ENCODE data around the gene CREBL2.
"Not testable (repeated sequence)": the region's sequence is repeated elsewhere in the genome, so short reads cannot be mapped to it uniquely, and the experiment has no call there.

Gene CREBL2

DNA sequence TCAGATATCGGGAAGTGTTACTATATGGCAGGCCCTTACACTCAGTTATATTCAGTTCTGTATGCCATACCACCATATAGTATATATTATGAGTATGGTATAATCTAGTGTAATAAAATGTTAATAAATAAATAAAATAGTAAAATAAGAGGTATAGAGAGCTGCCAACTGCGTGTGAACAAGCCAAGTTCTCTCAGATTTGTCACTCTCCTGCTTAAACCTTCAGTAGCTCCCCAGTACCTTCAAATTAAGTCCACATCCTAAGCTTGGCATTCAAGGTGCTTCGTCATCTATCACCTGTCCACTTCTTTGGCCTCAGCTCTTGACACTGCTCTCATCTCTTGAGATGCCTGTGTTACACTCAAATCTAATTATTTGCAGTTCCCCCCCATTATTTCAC lies 12.8 kb upstream of the CREBL2 start:
- no peak for DNase-seq (ENCODE audit: low read depth)

DNA sequence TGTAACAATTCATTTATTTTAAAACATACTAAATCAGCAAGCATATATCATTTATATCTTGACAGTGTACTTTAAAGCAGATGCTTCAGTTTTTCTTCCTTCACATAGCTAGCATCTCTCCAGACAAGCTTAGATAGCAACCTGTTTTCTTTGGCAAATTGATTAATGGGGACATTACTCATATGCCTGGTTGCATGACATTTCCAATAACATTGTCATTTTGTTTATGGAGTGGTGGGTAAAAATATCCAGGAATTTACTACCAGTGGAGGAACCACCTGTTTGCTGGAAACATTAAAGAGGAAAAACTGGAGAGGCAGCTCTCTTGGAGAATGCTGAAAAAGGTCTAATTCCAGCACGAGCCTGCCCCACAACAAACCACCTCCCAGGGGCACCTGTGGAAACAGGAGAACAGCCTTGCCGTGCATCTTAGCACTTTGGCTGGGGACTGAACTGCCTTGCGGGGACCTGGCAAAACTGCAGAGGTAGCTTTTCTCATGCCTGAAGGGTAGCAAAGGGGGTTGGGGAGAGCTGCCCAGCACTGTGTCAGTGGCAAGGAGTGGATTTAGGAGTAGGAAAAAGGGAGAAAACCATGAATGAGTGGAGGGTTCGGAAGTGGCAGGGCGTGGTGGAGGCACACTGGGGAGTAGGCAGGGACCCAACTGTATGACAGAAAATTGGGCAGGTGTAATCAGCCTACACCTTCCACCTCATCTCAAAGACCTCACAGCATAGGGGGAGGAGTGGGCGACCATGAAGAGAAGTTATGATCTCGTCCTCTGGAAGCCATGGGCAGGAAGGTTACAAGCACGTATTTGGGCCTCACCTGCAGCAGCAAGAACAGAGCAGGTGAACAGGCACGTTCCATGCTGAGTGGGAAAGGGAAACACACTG lies 11.7 kb upstream of the CREBL2 start:
- DNase-seq (ENCODE audit: low read depth) = no peak

DNA sequence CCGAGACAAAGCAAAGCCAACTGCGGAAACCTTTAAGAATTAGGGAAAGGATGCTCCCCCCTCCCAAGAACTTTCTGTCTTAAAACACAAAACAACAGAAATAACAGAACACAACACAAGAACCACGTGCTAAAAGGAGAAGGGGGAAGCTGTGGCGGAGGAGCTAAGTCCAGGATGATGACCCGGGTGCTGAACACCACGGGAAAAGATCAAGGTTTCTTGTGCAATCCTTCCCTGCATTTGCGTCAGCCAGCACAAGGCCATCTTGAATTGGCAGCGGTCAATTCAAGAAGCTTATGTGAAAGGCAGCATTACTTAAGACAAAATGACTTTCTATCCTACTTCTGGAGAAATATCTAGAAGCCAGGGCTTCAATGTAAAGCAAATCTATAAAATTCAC lies 11.0 kb upstream of the CREBL2 start:
- no peak for DNase-seq (ENCODE audit: low read depth)

DNA sequence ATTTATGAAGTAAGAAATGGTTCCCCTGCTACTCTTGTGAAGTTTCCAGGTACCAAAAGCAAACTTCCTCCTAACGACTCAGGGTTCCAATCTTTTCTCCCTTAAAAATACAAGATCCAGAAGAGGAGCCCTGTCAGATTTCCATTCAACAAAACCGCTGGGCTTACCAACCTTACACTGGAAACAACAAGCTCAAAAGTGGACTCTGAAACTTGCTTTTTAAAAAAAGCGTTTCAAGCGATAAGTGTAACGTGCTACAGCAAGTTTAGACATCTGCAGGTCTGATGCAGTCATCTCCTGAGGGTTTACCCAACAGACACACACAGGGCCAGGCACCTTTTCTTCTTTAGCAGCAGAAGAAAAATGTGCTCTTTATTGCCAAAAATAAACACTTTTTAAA lies 6.9 kb upstream of the CREBL2 start:
- DNase-seq (ENCODE audit: low read depth) = no peak

DNA sequence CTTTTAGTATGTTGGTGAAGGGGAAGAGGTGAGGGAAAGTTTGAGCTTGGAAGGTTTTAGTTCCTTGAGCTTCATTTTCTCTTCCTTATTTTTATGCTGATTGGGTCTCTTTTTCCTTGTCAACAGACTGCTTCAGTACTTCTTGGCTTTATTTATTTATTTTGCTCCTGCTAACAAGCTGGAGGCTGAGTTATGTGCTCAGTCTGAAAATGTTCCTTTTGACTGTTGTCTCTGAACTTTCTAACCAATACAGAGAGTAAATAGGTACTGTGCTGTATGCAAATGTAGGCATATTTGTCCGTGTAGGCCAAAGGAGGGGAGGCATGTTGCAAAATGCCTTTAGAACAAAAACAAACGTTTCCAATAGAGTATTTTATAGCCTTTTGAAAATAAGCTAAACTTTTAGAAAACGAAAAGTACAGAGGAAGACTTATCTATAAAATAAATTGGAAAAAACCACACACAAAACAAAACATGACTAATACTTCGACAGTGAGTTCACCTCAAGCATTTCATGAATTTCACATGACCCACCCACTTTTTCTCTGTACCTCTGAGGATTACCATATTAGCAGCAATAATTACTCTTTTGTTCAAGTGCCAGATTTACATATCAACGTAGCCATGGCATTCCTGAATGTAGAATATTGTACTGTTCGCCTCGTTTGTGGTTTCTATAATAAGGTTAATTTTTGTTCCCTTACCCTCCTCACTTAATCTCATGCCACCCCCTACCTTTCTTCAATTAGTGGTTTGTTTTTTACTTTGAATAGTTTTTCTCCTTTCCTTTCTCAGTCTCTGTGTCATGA lies 4.7 kb upstream of the CREBL2 start:
- no peak for DNase-seq (ENCODE audit: low read depth)

DNA sequence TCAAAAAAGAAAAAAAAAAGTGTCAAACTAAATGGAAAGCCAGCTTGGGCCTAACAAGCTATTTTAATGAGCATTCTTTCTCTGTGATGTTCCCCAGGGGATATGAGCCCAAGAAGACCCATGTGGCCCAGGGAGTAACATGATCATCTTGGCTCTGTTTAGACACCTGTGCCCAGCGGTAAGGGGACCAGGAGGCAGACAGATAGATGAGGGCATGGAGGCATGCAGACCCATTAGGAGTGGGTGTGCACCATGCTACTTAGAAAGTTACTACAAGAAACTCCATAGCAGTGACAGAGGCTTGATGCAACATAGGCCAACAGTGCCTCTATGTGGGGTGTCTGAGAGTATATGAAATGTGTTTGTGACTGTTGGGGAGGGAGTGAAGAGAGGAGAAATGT lies 3.1 kb upstream of the CREBL2 start:
- no peak for DNase-seq (ENCODE audit: low read depth)

DNA sequence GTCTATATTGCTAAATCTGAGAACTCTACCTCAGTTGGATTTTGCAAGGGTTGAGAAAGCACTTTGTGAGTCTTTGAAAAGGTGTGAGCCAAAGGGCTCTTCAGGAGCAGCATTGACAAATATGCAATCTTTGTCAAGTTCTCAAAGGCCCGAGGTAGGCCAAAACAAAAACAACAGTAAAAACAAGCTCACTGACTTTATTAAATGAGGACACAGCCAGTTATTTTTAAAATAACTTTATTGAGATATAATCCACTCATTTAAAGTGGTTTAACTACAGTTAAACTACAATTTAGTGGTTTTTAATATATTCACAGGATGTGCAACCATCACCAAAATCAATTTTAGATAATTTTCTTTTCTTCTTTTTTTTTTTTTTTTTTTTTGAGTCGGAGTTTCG lies 2.0 kb upstream of the CREBL2 start:
- DNase-seq (ENCODE audit: low read depth) = no peak

DNA sequence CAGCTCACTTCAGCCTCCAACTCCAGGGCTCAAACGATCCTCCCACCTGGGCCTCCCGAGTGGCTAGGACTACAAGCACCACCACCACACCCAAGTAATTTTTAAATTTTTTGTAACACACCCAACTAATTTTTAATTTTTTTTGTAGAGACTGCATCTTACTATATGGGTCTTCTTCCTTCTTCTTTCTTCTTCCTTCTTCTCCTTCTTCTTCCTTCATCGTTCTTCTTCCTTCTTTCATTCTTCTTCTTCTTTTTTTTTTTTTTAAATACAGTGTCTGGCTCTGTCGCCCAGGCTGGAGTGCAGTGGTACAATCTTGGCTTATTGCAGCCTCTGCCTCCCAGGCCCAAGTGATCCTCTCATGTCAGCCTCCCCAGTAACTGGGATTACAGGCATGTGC lies 965 bp upstream of the CREBL2 start:
- DNase-seq (ENCODE audit: low read depth) = no peak

DNA sequence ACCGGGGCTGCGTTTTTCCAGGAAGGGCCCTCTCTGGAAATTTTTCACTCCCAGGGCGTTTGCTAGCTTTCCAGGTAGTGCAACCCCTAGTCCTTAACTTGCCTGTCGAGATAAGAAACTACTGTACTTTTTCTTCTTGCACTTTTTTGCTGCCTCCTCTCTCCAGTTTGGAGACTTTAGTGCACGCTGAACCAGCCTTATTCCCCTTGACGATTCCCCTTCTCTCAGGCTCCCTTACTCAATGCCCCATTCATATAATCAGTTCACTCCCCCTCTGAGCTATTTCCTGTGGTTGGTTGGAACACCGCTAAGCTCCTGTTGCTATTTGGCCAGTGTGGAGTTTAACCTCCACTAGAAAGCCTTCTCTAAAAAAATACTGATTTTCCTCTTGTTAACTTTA lies 682 bp downstream of the CREBL2 start:
- DNase-seq (ENCODE audit: low read depth) = no peak

DNA sequence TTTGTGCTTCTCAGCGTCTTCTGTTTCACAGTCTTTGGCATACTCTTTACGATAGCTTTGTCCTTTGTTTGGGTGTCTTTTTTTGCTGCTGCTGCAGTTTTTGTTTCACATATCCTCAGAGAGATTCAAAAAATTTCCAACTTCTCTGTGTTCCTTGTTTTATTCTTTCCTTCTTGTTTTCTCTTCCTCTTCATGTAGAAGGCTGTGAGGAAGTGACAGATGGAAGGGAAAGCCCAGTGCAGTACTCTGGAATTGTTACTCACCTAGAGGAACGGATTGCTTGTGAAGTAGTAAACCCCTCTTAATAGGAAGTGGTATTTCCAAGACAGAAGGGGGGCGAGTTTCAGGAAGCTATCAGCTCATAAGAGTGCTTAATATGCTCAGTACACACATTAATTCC lies 1.7 kb downstream of the CREBL2 start:
- no peak for DNase-seq (ENCODE audit: low read depth)

DNA sequence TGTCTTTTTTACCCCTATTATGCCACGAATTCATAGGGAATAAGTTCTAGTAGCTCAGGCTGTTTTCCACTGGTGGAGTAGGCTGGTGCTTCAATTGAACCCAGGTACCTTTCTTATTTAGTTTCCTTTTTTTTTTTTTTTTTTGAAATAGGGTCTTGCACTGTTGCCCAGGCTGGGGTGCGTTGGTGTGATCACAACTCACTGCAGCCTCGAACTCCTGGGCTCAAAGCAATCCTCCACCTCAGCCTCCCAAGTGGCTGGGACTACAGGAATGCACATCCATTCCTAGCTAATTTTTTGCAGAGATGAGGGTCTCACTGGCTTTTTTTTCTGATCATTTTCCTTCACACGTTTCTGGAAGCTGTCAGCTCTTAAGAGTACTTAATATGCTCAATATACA lies 2.7 kb downstream of the CREBL2 start:
- no peak for DNase-seq (ENCODE audit: low read depth)

DNA sequence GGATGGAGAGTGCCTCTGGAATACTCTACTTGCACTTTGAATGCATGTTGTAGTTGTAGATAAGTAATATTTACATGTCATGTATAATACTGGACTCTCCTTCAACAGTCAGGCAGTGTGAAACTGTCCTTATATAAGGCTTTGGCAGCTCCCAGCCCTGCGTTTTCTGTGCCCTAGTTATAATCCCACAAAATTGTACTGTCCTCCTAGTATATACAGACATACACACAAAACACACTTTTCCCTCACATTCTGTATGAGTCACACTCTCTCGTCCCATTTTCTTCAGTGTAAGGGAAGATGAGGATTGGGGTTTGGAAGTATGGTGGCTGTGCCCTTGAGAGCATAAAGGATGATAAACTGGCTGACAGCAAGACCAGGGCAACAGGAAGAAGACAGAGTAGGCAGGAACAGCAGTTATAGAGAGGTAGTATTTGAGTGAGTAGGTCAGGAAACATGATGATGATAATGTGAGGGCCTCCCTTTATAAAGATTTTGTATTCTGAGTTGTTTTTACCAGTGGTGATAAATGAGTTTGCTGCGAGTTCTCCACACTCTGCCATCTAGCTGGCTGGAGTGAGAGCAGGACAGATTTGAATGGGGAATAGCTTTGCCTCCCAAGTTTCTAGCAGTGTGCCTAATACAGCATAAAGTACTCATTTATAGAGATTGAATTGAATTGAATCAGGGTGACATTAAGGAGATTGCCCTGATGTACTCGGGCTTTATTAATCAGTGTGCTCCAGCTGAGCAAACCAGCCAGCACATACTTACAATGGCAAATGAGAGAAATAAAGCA lies 5.0 kb downstream of the CREBL2 start:
- no peak for DNase-seq (ENCODE audit: low read depth)

DNA sequence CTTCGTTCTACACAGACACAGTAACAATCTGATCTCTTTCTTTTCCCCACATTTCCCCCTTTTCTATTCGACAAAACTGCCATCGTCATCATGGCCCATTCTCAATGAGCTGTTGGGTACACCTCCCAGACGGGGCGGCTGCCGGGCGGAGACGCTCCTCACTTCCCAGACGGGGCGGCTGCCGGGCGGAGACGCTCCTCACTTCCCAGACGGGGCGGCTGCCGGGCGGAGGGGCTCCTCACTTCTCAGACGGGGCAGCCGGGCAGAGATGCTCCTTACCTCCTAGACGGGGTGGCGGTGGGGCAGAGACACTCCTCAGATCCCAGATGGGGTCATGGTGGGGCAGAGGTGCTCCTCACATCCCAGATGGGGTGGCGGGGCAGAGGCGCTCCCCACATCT lies 6.4 kb downstream of the CREBL2 start:
- DNase-seq (ENCODE audit: low read depth) = not testable (repeated sequence)

DNA sequence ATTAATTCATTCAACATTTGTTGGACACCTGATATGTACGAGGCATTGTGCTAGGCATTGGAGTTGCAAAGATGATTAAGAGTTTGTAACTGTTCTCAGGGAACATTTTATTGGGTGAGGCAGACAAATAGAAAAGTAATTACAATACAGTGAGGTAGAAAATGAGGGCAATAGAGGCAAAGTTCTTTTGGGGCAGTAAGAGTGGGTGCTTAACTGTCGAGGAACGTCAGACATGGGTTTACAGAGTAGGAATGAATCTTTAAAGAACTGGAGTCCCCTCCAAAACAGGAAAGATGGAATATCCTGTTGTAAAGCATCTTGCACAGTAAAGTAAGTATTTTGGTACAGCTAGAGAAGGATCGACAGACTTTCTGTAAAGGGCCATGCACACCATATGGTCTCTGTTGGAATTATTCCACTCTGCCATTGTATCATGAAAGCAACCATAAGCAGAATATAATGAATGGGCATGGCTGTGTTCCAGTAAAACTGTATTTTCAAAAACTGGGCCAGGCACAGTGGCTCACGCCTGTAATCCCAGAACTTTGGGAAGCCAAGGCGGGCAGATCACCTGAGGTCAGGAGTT lies 9.1 kb downstream of the CREBL2 start:
- DNase-seq (ENCODE audit: low read depth) = no peak

DNA sequence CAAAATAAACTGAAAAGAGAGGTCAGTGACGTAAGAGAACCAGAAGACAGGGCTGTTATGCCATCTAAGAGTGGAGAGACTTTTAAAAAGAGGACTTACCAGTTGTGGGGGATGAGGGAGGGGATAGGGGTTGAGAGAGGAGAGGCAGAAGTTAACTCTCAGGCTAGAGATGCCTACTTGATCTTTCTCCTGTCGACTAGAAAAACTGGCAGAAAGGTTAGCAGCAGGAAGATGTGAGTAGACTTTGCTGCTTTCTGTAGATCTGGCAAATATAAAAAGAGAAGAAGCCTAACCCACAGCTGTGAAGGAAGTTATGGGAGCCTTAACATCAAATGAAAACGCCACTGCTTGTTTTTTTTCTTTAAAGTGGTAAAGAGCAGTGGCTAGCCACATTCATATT lies 10.7 kb downstream of the CREBL2 start:
- DNase-seq (ENCODE audit: low read depth) = no peak

DNA sequence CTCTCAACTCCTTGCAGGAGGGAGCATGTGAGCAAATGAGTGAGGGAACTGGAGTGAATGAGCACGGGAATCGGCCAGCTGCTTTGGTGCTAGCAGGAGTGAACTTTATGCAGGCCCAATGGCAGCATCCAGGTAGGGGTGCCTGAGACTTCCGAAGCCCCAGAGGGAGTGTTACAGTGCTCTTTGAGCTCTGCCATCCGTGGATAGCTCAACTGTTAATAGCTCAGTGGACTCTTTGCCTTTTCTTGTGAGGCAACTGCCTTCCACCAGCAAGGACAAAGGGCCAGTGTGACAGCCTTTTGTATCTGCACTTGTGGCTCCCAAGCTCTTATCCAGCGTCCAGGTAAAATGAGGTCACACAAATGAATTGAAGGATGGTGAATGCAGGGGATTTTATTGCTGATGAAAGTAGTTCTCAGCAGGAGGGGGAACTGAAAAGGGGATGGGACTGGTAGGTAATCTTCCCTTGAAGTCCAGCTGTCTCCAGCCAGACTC lies 12.9 kb downstream of the CREBL2 start:
- DNase-seq (ENCODE audit: low read depth) = no peak

DNA sequence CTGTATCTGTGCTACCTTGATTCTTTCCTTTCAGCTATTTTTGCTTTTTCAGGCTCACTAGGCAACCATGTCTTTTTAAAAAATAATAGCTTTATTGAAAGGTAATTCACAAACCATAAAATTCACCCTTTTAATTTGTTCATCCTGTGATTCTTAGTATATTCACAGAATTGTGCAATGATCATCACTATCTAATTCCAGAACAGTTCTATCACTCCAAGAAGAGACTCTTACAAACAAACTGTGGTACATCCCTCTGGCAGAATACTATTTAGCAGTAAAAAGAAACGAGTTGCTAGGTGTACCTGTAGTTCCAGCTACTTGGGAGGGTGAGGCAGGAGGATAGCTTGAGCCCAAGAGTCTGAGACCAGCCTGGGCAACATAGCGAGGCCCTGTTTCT lies 14.8 kb downstream of the CREBL2 start:
- DNase-seq (ENCODE audit: low read depth) = no peak

DNA sequence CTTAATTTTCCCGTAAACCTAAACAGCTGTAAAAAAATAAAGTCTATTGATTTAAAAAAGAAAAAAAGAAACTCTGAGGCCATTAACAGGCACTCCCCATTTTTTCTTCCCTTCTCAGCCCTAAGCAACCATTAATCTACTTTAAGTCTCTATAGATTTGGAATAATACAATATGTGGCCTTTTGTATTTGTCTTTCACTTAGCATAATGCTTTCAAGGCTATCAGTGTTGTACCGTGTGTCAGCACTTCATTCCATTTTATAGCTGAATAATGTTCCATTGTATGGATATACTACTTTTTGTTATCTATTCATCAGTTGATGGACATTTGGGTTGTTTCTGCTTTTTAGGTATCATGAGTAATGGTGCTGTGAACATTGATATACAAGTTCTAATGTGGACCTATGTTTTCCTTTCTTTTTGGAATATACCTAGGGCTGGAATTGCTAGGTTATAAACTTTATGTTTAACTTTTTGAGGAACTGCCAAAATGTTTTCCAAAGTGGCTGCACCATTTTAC lies 15.7 kb downstream of the CREBL2 start:
- DNase-seq (ENCODE audit: low read depth) = no peak

DNA sequence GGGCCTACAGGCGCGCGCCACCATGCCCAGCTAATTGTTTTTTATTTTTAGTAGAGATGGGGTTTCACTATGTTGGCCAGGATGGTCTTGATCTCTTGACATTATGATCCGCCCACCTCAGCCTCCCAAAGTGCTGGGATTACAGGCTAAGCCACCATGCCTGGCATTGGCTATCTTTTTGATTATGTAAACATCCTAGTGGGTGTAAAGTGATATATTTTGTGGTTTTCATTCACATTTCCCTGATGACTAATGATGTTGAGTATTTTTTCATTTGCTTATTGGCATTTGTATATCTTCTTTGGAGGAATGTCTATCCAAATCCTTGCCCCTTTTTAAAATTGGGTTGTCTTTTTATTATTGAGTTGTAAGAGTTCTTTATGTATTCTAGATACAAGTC lies 16.3 kb downstream of the CREBL2 start:
- no peak for DNase-seq (ENCODE audit: low read depth)

DNA sequence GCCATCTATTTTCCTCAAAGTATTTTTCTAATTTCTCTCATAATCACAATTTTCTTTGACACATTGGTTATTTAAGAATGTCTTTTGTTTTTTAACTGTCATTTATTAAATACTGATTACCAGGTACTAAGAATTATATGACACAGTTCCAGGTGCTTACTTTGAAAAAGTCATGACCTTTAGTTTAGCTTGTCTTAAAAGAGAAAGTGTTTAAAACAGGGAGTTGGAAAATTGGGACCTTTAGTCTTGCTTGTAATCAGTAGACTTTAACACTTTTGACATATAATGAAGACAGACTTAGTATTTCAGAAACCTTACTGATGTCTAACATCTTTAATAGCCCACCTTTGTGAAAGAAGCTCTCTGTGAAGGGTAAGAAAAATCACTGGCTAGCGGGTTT lies 19.2 kb downstream of the CREBL2 start:
- no peak for DNase-seq (ENCODE audit: low read depth)

DNA sequence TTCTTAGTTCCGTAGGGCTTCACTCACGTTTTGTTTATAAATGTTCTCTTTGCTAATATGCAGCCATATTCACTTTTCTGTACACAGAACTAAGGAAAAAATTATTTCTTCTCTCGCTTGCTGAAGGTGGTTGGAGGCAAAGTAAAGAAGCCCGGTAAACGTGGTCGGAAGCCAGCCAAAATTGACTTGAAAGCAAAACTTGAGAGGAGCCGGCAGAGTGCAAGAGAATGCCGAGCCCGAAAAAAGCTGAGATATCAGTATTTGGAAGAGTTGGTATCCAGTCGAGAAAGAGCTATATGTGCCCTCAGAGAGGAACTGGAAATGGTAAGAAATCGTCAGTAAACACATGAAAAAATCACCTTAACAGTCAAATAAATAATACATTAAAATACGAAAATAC lies 24.0 kb downstream of the CREBL2 start:
- DNase-seq (ENCODE audit: low read depth) = no peak

DNA sequence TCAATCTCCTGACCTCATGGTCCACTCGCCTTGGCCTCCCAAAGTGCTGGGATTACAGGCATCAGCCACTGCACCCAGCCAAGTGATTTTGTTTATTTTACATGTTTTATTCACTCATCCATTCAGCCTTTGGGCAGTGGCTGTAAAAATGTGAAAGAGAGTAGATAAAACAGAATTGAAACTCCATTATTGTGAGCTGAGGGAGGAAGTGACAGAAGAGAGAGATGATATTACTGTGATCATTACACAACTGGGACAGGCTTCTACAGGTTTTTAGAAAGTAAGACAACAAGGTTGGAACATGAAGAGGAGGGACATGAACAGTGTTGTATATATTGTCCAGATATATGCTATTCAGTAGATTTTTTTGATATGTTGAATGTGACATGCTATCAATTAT lies 25.0 kb downstream of the CREBL2 start:
- no peak for DNase-seq (ENCODE audit: low read depth)

All from stimulated activated CD8-positive, alpha-beta memory T cell treated with anti-CD3 and anti-CD28 coated beads, Interleukin-12 subunit alpha, Interleukin-12 subunit beta, amount 100 ng/mL, for 4 hours (primary cell).